ACC112 (cell line): ENCODE results near the gene AQR.

Source experiments
- H2AFZ ChIP-seq: fragments of 200-600 bp; sonication (generic); one replicate; pipeline ENCODE4 v1.6.0; 2017; ENCODE audit warnings: antibody characterized with exemption, low read length; ENCODE audit not compliant: unreplicated experiment
- H3K27ac ChIP-seq: fragments of 200-600 bp; sonication (generic); 2 replicates; pipeline ENCODE4 v1.5.1; 2014; ENCODE audit warnings: low read depth, mild to moderate bottlenecking, antibody characterized with exemption, low read length, moderate library complexity
- H3K27me3 ChIP-seq: fragments of 200-600 bp; sonication (generic); 2 replicates; pipeline ENCODE4 v1.6.1; 2014; ENCODE audit warnings: mild to moderate bottlenecking, antibody characterized with exemption, low read length, moderate library complexity, mixed read lengths; ENCODE audit not compliant: insufficient read depth
- H3K36me3 ChIP-seq: fragments of 200-600 bp; sonication (generic); 2 replicates; pipeline ENCODE4 v1.6.1; 2016; ENCODE audit warnings: mild to moderate bottlenecking, antibody characterized with exemption, low read length, moderate library complexity, mixed read lengths; ENCODE audit not compliant: insufficient read depth
- H3K4me1 ChIP-seq: fragments of 200-600 bp; sonication (generic); one replicate; pipeline ENCODE4 v1.6.1; 2016; ENCODE audit warnings: low read length, mixed read lengths; ENCODE audit not compliant: insufficient read depth, unreplicated experiment, control insufficient read depth
- H3K4me3 ChIP-seq: fragments of 200-600 bp; sonication (generic); 2 replicates; pipeline ENCODE4 v1.5.1; 2014; ENCODE audit warnings: mild to moderate bottlenecking, low read depth, low read length
- H3K79me2 ChIP-seq: fragments of 200-600 bp; sonication (generic); one replicate; pipeline ENCODE4 v1.6.0; 2016; ENCODE audit warnings: low read length; ENCODE audit not compliant: control insufficient read depth, unreplicated experiment, insufficient read depth

Gene AQR

GRCh38 chr15:34851751-34852150 lies 117.8 kb downstream of the AQR start:
- H3K27ac ChIP-seq, result no peak overlapping the region
- H3K36me3 ChIP-seq, result peaks cover 6% of the 10 kb centered on the region
- H3K4me1 ChIP-seq, result peaks cover 30% of the 10 kb centered on the region

GRCh38 chr15:34851007-34851406 lies 118.5 kb downstream of the AQR start:
- H3K27ac ChIP-seq, result no peak overlapping the region
- peaks cover 22% of the 10 kb centered on the region for H3K4me1 ChIP-seq
- H3K79me2 ChIP-seq, result no peaks in the 10 kb centered on the region

More at GRCh38 chr15:34851751-34852150, 117.8 kb downstream of the AQR start:
- no peak overlapping the region for H2AFZ ChIP-seq
- no peaks in the 10 kb centered on the region for H3K79me2 ChIP-seq
- no peaks in the 10 kb centered on the region for H3K27me3 ChIP-seq
- no peak overlapping the region for H3K4me3 ChIP-seq

GRCh38 chr15:34850121-34850520 lies 119.4 kb downstream of the AQR start:
- H2AFZ ChIP-seq, result no peak overlapping the region
- no peak overlapping the region for H3K4me3 ChIP-seq
- H3K27ac ChIP-seq, result no peak overlapping the region
- H3K79me2 ChIP-seq, result no peaks in the 10 kb centered on the region
- peaks cover 14% of the 10 kb centered on the region for H3K4me1 ChIP-seq
- no peaks in the 10 kb centered on the region for H3K27me3 ChIP-seq
- H3K36me3 ChIP-seq, result no peaks in the 10 kb centered on the region

More at GRCh38 chr15:34851007-34851406, 118.5 kb downstream of the AQR start:
- no peaks in the 10 kb centered on the region for H3K27me3 ChIP-seq
- no peaks in the 10 kb centered on the region for H3K36me3 ChIP-seq
- no peak overlapping the region for H3K4me3 ChIP-seq
- no peak overlapping the region for H2AFZ ChIP-seq

- no peaks in the 10 kb centered on the region for H3K27me3 ChIP-seq
- H3K4me3 ChIP-seq, result no peak overlapping the region
- H3K4me1 ChIP-seq, result peaks cover 11% of the 10 kb centered on the region
- no peak overlapping the region for H3K27ac ChIP-seq
- H3K36me3 ChIP-seq, result no peaks in the 10 kb centered on the region
- H3K79me2 ChIP-seq, result no peaks in the 10 kb centered on the region
- no peak overlapping the region for H2AFZ ChIP-seq
Observed at GRCh38 chr15:34849364-34849959, 120.1 kb downstream of the AQR start.

GRCh38 chr15:34847598-34847997 lies 121.9 kb downstream of the AQR start:
- H3K27me3 ChIP-seq, result no peaks in the 10 kb centered on the region
- no peak overlapping the region for H2AFZ ChIP-seq
- H3K27ac ChIP-seq, result no peak overlapping the region
- H3K4me3 ChIP-seq, result no peak overlapping the region
- no peaks in the 10 kb centered on the region for H3K79me2 ChIP-seq
- no peaks in the 10 kb centered on the region for H3K36me3 ChIP-seq
- H3K4me1 ChIP-seq, result peaks cover 1% of the 10 kb centered on the region

GRCh38 chr15:34841262-34841725 lies 128.2 kb downstream of the AQR start:
- no peaks in the 10 kb centered on the region for H3K36me3 ChIP-seq
- H3K4me1 ChIP-seq, result peaks cover 15% of the 10 kb centered on the region
- no peaks in the 10 kb centered on the region for H3K79me2 ChIP-seq
- no peak overlapping the region for H3K4me3 ChIP-seq
- no peak overlapping the region for H2AFZ ChIP-seq
- H3K27ac ChIP-seq, result no peak overlapping the region
- H3K27me3 ChIP-seq, result no peaks in the 10 kb centered on the region

GRCh38 chr15:34838282-34838681 lies 131.3 kb downstream of the AQR start:
- Histone ChIP-seq H3K4me1 (peaks cover 15% of the 10 kb centered on the region), H2AFZ (no peak overlapping the region), H3K27me3 (no peaks in the 10 kb centered on the region)

GRCh38 chr15:34837246-34838016 lies 132.1 kb downstream of the AQR start:
- H3K27ac ChIP-seq, result 0 out of 2 replicates have a peak overlapping the region, but pooled peaks have one; percentile 5
- no peak overlapping the region for H3K4me3 ChIP-seq
- peaks cover 6% of the 10 kb centered on the region; the same call in 1 of the 2 replicates for H3K36me3 ChIP-seq
- no peak overlapping the region for H2AFZ ChIP-seq
- H3K79me2 ChIP-seq, result no peaks in the 10 kb centered on the region
- no peaks in the 10 kb centered on the region for H3K27me3 ChIP-seq
- H3K4me1 ChIP-seq, result peaks cover 15% of the 10 kb centered on the region

More at GRCh38 chr15:34838282-34838681, 131.3 kb downstream of the AQR start:
- Histone ChIP-seq H3K79me2 (no peaks in the 10 kb centered on the region), H3K27ac (no peak overlapping the region), H3K36me3 (peaks cover 6% of the 10 kb centered on the region; the same call in 1 of the 2 replicates), H3K4me3 (no peak overlapping the region)

GRCh38 chr15:34828145-34828911 lies 141.2 kb downstream of the AQR start:
- Histone ChIP-seq H2AFZ (no peak overlapping the region), H3K27ac (no peak overlapping the region), H3K4me1 (no peaks in the 10 kb centered on the region)

GRCh38 chr15:34821831-34822230 lies 147.7 kb downstream of the AQR start:
- Histone ChIP-seq H3K4me1 (no peaks in the 10 kb centered on the region), H3K36me3 (no peaks in the 10 kb centered on the region), H3K27ac (no peak overlapping the region), H3K4me3 (no peak overlapping the region), H3K27me3 (0 out of 2 replicates have a peak, but pooled peaks cover 5% of the 10 kb centered on the region), H2AFZ (no peak overlapping the region), H3K79me2 (no peaks in the 10 kb centered on the region)

More at GRCh38 chr15:34828145-34828911, 141.2 kb downstream of the AQR start:
- Histone ChIP-seq H3K27me3 (0 out of 2 replicates have a peak, but pooled peaks cover 5% of the 10 kb centered on the region), H3K4me3 (no peak overlapping the region), H3K79me2 (no peaks in the 10 kb centered on the region), H3K36me3 (no peaks in the 10 kb centered on the region)
